ENCODE measurements around the gene POLR1A. TPM values are rescaled to one million over a fixed set of nuclear protein-coding genes. Genes with fewer than 3 reads are reported as not detected.

Gene POLR1A
- total RNA-seq, 1 donor from 2014 or later, result 40.4 TPM

DNA sequence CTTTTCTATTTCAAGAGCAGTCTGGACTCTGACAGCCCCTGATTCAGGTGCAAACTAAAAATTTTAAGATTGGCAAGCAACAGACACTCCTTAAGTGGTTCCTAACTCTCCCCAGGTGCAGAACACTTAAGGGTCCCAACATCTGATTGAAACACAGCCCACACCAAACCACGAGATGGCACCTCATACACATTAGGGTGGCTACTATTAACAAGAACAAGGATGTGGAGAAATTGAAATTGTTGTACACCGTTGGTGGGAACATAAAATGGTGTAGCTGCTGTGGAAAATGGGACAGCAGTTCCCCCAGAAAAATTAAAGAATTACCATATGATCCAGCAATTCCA, 82.3 kb downstream of the POLR1A start:
- no peak for DNase-seq (ENCODE audit: low read depth)

DNA sequence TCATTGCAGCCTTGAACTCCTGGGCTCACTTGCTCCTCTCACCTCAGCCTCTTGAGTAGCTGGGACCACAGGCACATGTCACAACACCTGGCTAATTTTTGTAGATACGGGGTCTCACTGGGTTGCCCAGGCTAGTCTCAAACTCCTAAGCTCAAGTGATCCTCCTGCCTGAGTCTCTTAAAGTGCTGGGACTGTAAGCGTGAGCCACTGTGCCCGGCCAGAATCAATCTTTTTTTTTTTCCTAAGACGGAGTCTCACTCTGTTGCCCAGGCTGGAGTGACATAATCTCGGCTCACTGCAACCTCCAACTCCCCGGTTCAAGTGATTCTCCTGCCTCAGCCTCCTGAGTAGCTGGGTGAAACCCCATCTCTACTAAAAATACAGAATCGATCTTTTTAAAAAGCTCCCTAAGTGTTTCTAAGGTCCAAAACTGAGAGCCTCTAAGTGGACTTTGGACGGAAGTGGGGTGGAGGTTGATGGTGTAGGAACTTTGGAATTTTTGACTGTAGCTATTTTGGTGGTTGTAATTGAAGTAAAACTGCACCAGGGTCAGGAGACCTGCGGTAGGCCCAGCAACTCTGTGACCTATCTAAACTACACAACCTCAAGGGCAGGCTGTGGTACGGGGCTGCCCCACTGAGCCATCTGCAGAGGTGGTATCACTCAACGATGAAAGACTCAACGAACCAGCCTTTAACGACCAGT, 82.9 kb downstream of the POLR1A start:
- DNase-seq (ENCODE audit: low read depth), result no peak

DNA sequence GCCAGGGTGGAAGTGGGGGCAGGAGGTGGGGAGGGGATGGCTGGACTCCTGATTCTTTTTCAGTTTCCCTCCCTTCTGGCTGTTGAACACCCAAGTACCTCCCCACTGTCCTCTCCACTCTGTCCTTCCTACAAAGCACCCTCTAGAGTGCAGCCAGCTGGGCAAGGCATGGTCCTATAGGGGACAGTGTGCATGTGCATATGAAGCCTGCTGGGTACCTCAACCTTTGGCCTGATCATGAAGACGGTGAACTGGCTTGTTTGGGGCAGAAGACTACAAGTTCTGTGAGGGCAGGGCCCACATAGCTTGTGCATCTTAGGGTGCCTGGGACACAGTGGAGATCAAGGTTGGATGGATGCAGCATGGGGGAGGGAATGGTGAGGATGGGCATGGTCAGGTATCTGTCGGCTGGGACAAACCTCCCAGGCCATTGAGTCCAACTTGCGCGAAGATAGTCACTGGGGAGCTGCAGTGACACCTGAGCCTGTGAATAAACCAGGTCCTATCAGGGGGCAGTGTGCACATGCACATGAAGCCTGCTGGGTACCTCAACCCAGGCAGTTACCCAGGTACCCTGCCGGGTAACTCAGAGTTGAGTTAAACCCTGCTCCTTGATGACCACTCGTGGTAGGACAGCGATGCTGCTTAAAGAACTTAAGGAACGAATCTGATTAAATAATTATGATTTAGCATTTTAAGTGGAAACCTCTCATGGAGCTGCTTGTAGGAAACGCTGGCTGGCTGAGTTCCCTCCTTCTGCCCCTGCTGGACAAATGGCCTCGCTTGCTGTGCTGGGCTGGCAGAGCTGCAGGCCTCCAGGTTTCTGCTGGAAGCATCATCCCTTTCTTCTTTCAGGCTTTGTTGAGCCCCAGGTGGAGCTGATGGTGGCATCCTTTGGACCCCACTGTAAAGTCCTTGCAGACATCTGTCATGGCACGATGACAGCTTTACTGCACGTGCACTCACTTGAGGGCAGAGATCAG, 84.0 kb downstream of the POLR1A start:
- no peak for DNase-seq (ENCODE audit: low read depth)

DNA sequence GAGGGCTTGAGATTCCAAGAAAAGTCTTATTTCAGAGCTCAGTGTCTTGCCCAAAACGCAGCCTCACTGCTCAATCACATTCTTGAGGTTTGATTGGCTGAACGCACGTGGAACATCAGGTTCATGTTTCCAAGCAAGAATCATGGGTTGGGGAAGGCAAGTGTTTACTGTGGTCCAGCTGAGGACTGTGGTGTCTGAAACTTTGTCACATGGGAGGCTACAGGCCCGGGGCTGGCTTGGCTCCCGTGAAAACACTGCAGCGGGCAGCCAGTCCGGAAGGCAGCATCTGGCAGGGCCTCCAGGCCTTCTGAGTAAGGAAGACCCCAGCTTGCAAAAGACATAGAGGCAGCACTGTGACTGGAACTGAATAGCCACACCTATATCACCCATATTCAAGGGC, 84.7 kb downstream of the POLR1A start:
- DNase-seq (ENCODE audit: low read depth), result peak; percentile 2

DNA sequence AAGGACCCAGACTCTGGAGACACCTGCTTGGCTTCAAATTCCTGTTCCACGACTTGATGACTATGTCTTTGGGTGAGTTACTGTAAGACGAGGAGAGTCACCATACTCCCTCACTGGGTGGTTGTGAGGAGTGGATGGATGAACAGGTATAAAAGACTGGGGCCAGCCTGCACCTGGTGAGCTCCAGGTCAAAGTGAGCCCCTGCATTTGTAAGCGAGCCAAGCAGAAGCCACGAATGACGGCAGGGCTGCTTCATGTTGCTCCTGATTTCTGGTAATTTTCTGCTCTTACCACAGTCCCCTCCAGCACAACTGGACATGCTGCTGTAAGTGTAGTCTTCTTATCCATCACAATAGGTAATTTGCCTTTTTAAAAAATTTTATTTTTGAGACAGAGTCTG, 86.6 kb downstream of the POLR1A start:
- no peak for DNase-seq (ENCODE audit: low read depth)

DNA sequence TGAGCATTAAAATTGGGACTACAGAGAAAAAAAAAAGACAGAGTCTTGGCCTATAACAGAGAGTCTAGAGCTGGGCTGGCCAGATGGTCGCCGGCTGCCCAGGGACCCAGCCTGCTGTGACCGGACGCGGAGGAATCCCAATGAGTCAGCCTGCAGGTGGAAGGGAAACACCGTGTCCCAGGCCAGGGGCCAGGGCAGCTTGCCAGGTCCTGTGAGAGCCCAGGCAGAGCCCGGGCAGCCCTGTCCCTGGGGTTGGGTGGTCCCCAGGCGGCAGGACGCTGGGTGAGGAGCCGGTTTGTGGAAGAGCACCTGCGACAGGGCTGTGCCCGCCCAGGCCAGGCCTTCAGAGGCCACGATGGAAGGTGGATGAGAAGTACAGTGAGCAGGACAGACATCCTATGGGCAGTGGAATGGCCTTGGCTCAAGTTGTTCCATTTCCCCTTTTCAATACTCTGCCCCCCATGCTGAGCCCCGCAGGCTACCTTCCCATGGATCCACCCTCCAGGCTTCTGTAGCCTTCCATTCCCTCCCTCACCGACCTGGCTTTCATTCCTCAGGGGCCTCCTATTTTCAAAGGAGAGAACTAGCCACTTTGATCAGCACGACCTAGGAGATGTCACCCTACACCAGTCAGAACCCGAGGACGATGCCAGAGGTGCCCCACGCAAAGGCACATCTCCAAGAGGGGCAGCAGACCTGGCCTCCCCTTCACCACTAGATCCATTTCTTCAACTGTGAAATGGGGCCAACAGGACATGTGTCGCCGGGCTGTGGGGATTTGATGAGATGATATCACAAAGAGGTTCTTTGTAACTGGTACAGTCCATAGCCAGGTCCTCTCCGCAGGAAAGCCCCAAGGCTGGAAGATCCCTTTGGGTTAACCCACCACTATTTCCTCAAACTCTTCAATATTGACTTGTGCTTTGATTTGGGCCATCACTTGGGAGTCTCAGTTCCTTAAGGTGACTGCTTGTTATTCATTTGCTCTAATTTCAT, 87.5 kb downstream of the POLR1A start:
- DNase-seq (ENCODE audit: low read depth), result peak; percentile 68

DNA sequence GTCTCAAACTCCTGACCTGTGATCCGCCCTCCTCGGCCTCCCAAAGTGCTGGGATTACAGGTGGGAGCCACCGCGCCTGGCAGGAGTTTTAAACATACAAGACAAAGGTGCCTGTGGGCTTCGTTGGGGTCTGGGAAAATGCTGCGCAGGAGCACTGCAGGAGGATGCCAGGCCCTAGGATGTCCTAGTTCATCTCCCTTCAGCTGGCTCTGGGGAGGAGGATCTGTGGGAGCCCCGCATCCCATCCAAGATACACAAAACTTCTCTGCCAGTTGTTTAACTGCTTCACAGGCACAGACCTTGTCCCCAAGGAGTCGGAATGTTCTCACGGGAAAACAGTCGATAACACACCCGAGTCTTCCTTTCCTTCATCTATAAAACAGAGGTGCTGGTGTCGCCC, 89.1 kb downstream of the POLR1A start:
- no peak for DNase-seq (ENCODE audit: low read depth)

DNA sequence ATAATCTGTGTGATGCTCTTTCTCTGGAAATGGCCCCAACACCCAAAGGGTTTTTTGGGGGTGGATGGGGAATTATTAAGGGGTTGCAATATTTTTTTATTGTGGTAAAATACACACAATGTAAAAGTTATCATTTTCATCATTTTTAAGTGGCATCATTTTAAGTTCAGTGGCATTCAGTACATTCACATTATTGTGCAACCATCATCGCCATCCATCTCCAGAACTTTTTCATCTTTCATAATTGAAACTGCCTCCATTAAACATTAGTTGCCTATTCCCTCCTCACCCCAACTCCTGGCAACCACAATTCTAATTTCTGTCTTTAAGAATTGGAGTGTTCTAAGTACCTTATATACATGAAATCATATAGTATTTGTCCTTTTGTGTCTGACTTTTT, 90.0 kb downstream of the POLR1A start:
- DNase-seq (ENCODE audit: low read depth), result no peak

DNA sequence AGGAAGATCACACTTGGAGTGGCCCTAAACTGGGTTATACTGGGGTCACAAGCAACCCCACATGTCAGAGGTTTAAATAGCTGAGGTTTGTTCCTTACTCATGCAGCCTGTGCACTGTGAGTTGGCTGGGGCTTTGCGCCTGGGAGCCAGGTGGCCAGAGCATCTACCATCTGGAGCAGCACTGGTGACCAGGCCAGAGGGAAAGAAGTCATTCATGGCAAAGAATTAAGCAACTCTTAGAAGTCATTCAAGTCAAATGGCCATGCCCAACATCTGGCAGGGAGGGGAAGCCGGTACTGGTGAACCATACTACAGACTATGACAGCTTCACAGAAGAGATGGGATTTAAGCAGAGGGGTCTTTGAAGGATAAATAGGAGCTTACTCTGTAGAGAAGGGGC, 90.7 kb downstream of the POLR1A start:
- DNase-seq (ENCODE audit: low read depth), result no peak

DNA sequence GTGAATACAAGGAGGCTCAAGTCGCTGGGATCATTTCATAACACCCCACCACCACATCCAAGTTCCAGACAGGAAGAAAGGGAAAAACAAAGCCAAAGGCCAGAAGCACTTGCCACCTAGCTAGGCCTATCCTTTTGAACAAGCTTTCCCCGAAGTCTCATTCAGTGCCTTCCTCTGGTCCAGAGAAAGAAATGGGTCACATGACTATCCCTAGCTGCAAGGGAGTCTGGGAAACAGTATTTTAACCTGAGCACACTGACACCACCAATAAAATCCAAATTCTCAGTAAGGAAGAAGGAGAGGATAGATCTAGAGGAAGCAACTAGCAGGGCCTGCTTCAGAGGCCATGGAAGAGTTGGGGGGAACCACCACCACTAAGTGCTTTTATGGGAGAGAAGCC, 91.2 kb downstream of the POLR1A start:
- no peak for DNase-seq (ENCODE audit: low read depth)

DNA sequence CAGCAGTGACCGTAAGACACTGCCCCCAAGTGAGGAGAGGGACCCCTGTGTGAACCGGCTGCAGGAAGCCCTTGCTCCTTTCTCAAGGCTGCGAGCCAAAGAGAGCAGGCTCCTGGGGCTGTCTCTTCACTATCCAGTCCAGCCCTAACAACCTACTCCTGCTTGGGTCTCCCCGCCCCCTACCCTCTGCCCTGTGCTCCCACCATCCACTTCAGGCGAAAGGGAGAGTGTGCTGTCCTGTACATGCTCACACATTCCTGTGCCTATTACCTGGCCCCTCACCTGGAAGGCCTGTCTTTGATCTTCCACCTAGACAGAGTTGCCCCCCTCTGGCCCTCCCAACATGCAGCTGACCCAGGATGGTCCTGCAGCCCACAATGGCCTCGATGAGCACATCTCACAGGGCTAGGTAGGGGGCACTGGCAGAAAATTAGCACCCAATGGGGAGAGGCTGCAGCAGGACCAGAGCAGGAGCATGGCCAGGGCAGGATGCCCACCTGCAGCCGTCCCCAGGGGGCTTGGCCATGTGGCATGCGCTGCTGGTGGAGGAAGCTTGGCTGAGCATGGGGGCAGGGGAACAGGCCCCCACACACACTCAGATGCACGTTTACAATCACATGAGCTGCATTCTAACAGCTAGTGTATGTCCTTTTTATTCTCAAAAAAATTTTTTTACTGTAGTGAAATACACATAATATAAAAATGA, 93.5 kb downstream of the POLR1A start:
- DNase-seq (ENCODE audit: low read depth), result no peak

DNA sequence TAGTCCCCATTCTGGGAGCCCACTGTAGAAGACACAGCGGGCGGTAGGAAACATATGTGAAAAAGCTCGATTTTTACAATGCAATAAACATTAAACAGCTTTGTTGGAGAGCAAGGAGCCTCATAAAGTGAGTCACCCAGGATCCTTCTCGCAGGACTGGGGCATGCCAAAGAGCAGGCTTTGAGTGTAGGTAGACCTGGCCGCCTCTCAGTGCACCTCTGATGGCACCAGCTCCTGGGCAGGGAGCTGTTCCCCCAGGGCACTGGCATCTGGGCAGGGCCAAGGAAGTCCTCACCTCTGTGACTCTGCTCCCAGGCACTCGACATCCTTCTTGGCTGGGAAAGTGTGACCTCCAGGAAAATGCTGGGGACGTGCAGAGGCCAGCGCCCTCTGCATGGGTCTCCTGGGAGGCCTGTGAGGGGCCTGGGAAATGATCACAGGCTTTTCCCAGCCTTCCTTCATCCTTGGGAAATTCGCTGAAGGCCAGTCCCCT, 94.2 kb downstream of the POLR1A start:
- DNase-seq (ENCODE audit: low read depth), result peak; percentile 36

DNA sequence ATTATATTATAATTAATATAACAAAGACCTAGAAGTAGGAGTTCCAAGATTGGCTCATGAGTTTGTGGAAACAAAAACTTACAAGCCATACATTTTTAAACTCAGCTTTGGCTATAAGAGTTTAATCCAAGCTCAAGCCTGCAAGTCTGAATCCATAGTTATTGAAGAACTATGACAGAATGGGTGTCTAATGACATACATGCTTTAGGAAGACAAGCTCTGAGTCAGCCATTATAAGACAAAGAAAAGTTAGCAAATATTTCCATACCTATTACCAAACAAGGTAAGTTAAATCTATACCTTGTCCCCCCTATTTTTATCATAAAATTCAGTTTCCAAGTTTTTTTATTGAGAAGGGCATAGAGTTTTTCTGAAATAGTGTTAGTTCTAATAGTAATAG, 95.6 kb downstream of the POLR1A start:
- DNase-seq (ENCODE audit: low read depth), result no peak

DNA sequence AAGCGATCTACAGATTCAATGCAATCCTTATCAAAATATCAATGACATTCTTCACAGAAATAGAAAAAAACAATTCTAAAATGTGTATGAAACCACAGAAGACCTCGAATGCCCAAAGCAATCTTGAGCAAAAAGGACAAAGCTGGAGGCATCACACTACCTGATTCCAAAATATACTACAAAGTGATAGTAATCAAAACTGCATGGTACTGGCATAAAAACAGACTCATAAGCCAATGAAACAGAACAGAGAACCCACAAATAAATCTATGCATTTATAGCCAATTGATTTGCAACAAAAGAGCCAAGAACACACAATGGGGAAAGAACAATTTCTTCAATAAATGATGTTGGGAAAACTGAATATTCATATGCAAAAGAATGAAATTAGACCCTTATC, 99.2 kb downstream of the POLR1A start:
- DNase-seq (ENCODE audit: low read depth), result no peak

DNA sequence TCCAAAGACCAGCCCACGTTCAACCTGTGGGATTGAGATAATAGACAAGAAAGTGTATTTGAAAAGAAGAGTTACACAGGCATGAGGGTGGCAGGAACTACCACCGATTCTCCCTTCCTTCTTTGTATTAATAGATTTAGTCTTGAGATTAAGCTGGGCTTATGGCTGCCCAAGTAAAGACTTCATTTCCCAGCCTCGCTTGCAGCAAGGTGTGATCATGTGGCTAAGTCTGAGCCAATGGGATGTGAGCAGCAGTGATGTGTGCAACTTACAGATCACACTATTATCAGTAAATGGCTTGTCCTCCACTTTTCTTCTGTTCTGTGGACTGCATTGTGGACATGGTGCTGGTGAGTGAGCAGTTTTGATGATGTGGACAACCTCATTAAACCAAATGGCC, 101.7 kb downstream of the POLR1A start:
- DNase-seq (ENCODE audit: low read depth), result no peak

DNA sequence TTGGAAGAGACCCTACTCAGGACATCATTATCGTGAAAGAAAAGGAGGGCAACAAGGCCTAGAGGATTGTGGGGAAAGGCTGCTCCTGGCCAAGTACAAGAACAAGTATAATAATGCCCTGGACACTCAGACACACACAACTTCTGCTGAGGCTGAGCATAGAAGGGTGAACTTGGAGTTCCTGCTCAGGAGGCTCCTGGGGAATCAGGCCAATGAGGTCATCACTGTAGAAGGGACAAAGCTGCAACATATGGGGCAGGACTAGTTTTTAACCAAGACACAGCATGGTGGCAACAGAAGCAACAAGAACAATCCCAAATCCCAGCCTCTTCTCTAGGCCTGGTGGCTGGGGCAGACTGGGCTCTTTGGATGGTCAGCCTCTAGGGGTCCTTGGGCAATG, 102.6 kb downstream of the POLR1A start:
- no peak for DNase-seq (ENCODE audit: low read depth)

DNA sequence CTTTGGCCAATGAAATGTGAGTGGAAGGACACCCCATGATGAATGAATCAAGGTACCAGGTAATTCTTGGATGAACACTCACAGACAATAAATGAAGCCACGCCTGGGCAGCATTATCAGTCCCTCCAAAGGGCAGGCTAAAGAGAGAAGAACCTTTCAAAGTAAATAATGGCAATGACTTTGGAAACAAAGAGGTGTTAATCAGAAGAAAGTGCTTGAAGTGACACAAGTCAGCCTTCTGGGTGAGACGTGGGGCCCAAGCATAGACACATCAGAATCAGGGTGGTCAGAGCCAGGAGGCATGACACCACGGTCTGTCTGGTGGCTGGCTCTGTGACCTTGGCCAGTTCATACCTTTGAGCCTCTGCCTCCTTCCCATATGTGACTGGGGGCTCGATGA, 103.3 kb downstream of the POLR1A start:
- no peak for DNase-seq (ENCODE audit: low read depth)

DNA sequence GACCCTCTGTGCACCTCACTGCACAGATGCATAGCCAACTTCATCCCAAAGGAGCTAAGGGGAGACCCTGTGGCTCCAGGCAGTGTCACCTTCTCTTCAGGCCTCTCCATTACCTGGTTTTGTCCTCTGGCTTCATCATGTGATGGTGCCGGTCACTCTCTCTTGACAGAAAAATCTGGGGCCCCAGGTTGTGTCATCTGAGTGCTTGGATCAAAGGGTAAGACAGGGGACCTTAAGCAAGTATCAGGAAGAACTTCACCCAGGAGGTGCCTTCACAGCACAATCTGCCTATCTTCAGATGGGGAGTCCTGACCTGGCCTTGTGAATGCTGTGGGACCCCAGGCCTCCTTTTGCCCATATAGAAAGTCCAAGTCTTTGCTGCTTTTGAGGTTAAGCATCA, 104.4 kb downstream of the POLR1A start:
- DNase-seq (ENCODE audit: low read depth), result no peak

DNA sequence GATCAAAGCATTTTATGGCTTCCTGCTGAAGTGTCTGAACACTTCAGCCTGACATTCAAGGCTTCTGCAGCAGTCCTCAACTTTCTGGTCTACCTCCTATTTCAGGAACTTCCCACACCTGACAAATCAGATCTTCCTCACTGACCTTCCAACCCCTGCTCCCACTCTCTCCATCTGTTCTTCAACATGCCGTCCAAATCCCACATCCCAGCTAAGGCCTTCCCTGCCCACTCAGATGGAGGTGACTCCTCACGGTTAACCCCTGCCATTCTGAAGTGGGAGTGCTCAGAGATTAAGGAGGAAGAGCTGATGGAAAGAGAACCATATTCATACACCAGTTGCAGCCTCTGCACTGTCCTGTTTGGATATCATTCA, 104.8 kb downstream of the POLR1A start:
- no peak for DNase-seq (ENCODE audit: low read depth)

DNA sequence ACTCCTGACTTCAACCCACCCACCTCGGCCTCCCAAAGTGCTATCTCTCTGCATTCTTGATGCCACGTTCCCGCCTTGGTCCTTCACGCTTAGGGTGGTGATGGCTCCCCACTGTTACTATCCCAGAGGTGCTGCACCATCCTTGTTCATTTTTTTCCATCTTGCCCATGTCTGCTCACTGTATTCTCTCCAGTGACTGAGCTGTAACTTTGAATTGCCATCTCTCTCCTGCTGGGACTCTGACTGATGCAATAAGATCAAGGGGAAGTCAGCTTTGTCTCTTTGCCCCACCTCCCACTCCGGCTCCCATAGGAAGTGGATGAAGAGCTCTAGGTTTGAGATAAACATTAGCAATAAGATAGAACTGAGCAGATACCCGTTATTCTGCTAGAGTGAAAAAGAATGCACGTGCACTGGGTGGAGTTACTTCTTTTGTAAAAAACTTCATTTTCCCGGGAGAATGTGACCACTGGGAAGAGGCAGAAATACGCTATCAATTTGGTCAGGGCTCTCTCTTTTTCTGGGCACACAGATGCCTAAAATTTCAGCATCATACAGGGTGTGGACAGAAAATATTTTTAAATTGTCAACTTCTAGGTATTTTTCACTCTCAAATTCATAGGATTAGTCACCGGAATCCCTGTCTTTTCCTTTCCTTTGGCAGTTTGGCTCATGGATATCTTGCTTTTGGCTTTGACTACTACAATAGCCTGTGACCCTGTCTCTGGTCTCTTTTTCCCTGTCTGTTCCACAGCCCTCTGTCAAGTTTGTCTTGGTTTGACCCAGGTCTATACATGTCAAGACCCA, 105.4 kb downstream of the POLR1A start:
- DNase-seq (ENCODE audit: low read depth), result no peak

Measured in renal cortical epithelial cell (primary cell).